HCT116 (cell line): Measurements from ENCODE around the gene VASH1.

ENCODE experiments used
- CTCF ChIP-seq, 3 experiments: fragments of 200-600 bp in 1 of 3; sonication (generic) in 1 of 3; IDR thresholded peaks in 2 of 3; conservative IDR thresholded peaks in 1 of 3; 2 replicates each; pipeline ENCODE4 v1.5.1; 2012 to 2017; ENCODE audit warnings: low read depth in 2 of 3, low read length in 2 of 3, antibody characterized with exemption in 1 of 3, borderline replicate concordance in 1 of 3, control low read depth in 1 of 3, mild to moderate bottlenecking in 1 of 3, mixed read lengths in 1 of 3, mixed run types in 1 of 3, moderate library complexity in 1 of 3; ENCODE audit not compliant: insufficient read depth in 1 of 3
- POLR2A ChIP-seq: IDR thresholded peaks from 2 replicates; pipeline ENCODE4 v1.7.0; 2011; ENCODE audit warnings: borderline replicate concordance; ENCODE audit not compliant: insufficient read depth, insufficient read length; ENCODE audit errors: extremely low read depth
- RAD21 ChIP-seq: IDR thresholded peaks from 2 replicates; pipeline ENCODE4 v1.6.1; 2012; ENCODE audit warnings: low read depth, mild to moderate bottlenecking
- YY1 ChIP-seq: IDR thresholded peaks from 2 replicates; pipeline ENCODE4 v1.6.1; 2011; ENCODE audit warnings: low read length, low read depth, moderate library complexity, mild to moderate bottlenecking; ENCODE audit not compliant: insufficient replicate concordance; ENCODE audit errors: extremely low read depth

DNA sequence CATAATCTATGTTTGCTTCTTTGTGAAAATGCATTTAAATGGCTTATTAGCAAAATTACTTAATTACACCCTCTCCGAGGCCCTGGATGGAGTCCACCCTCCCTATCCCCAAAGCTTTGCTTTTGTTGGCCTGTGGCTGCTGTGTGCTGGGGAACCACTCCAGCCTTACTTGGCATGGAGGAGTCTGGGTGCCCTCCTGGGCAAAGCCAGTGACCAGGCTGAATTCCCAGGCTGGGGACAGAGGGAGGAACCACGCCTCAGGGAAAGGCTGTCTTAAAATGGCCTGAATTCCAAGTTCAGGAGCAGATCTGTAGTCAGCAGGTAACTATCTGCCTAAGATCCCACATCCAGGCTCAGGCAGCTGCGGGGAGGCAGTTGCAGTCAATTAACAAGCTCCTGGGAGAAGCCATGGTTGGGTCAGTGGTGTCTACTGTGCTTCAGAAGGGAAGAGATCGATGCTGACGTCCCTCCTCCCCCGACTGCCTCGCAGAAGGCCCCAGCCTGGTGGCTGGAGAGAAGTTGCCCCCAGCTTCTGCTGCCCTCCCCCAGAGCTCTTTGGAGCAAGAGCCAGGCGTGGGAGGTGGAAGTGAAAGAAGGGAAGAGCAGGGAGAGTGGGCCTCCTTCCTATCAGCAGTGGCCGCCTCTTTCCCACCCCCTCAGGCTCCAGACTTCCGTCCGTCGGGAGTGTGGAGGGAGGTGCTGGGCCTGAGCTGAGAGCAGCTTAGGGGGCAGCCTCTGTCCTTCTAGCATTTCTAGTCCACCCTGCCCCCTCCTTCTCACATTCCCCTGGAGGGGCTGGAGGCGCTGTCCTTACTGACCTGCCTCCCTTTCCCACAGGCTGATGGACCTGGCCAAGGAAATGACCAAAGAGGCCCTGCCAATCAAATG lies 11.3 kb downstream of the VASH1 start:
- no peak for TF ChIP-seq YY1
- TF ChIP-seq POLR2A, result no peak
- no peak for TF ChIP-seq CTCF (IDR thresholded peaks at IDR 0.05 in 2 of 3, conservative IDR thresholded peaks at IDR 0.05 in 1 of 3; ENCODE audit: borderline replicate concordance in 1 of 3, insufficient read depth in 1 of 3, low read depth in 2 of 3, low read length in 2 of 3)
- TF ChIP-seq RAD21, result no peak
